Endothelial cell (in vitro differentiated cells): ENCODE results near the gene TMEM88. TPM values are rescaled to one million over a fixed set of nuclear protein-coding genes. Genes with fewer than 3 reads are reported as not detected.
A peak's percentile ranks its signal among the peaks of the same experiment; 100 is the strongest.

Experiments used
- DNase-seq: peaks from one replicate; pipeline ENCODE4 v3.0.0; 2021; ENCODE audit warnings: low spot score
- H3K27ac Mint-ChIP-seq: one replicate; pipeline ENCODE4 v1.8.0; 2021; ENCODE audit warnings: mixed read lengths, inconsistent platforms; ENCODE audit not compliant: unreplicated experiment
- H3K27me3 Mint-ChIP-seq: one replicate; pipeline ENCODE4 v1.8.0; 2021; ENCODE audit warnings: mild to moderate bottlenecking, moderate library complexity, mixed read lengths, inconsistent platforms; ENCODE audit not compliant: unreplicated experiment
- H3K36me3 Mint-ChIP-seq: one replicate; pipeline ENCODE4 v1.8.0; 2021; ENCODE audit warnings: mild to moderate bottlenecking, low read depth, mixed read lengths, inconsistent platforms; ENCODE audit not compliant: unreplicated experiment
- H3K4me1 Mint-ChIP-seq: one replicate; pipeline ENCODE4 v1.8.0; 2021; ENCODE audit warnings: mild to moderate bottlenecking, mixed read lengths, inconsistent platforms; ENCODE audit not compliant: unreplicated experiment
- H3K4me3 Mint-ChIP-seq: one replicate; pipeline ENCODE4 v1.8.0; 2021; ENCODE audit warnings: mild to moderate bottlenecking, mixed read lengths, inconsistent platforms; ENCODE audit not compliant: unreplicated experiment
- H3K9me3 Mint-ChIP-seq: one replicate; pipeline ENCODE4 v1.8.0; 2021; ENCODE audit warnings: mixed read lengths, inconsistent platforms; ENCODE audit not compliant: unreplicated experiment
- total RNA-seq: library from RNA; stranded (reverse); fragmentation: NEBNext Ultra II Directional; extraction: Animal tissue kit (Norgen Biotek cat#: 25700); gene quantifications from one replicate; pipeline ENCODE4 v1.2.1, GENCODE V29; 2021; ENCODE audit not compliant: unreplicated experiment
- TF ChIP-seq, protein P1 (sequence below): fragments of 200-600 bp; sonication (generic); IDR thresholded peaks from one replicate; pipeline ENCODE4 v1.5.0; 2021; ENCODE audit warnings: antibody characterized with exemption; ENCODE audit not compliant: unreplicated experiment

Gene TMEM88
- total RNA-seq, 1 donor from 2014 or later = 13.6 TPM

DNA sequence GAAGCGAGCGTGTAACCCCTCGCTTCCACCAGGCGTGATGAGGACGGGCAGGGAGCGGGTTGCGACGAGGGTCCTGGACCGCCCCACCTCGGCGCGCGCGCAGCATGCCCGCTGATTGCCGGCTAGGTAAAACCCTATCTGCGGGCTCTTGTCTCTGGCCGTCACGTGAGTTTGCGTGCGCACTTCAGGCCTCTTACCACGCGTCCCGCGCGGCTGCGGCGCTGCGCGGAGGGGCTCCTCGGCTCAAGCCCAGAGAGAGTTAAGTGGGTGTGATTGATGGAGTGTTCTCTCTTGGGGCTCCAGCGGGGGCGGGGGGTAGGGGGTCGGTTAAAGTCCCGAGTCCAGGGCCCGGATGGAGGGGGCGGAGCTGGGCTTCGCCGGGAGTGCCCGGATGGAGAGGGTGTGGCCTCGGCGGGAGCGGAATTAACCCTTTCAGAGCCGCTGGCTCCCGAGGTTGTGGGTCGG, 12.9 kb upstream of the TMEM88 start:
- Mint-ChIP-seq H3K4me1 (peaks cover 52% of the 10 kb centered on the region), H3K27me3 (peaks cover 31% of the 10 kb centered on the region), H3K36me3 (peaks cover 20% of the 10 kb centered on the region), H3K27ac (peak overlapping the region; percentile 99), H3K9me3 (no peaks in the 10 kb centered on the region), H3K4me3 (peak overlapping the region; percentile 99)
- DNase-seq = peak; percentile 92
- TF ChIP-seq, protein P1, sequence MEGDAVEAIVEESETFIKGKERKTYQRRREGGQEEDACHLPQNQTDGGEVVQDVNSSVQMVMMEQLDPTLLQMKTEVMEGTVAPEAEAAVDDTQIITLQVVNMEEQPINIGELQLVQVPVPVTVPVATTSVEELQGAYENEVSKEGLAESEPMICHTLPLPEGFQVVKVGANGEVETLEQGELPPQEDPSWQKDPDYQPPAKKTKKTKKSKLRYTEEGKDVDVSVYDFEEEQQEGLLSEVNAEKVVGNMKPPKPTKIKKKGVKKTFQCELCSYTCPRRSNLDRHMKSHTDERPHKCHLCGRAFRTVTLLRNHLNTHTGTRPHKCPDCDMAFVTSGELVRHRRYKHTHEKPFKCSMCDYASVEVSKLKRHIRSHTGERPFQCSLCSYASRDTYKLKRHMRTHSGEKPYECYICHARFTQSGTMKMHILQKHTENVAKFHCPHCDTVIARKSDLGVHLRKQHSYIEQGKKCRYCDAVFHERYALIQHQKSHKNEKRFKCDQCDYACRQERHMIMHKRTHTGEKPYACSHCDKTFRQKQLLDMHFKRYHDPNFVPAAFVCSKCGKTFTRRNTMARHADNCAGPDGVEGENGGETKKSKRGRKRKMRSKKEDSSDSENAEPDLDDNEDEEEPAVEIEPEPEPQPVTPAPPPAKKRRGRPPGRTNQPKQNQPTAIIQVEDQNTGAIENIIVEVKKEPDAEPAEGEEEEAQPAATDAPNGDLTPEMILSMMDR = no peak

DNA sequence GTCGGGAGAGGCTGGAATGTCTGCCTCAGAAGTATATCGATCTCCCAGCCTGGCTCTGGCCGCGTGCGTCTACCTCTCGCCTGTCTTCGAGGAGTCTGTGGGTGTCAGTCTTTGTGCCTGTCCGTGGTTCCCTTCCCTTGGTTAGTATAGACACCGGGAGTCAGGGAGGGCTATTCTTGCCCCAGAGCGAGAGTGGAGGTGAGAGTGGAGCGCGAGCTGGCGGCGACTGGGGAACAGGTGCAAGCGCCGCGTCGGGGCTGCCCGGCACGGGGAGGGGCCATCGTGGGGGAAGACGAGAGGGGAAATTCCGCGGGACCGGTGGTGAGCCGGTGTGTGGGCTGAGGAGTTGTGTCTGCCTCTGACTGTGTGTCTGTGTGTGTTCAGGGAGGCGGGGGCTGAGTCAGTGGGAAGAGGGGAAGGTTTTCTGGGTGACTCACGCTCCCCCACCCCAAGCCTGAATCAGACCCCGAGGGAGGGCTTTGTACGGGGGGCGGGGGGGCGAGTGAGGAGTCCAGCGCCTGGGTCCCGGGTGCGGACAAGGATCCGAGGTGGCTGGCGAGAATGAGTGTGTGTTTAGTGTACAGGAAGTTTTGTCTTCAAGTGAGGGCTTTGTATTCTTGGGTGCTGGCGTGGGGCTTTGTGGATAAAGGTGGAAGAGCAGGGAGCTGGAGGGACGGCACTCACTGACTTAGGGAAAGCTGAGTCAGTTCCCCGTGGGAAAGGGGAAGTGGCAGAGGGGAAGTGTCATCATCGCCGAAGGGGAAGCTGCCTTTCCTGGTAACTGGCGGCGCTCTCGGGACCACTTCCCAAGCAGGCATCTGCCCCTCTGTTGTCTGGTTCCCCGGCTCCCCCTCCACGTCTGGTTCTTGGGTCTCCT, 12.2 kb upstream of the TMEM88 start:
- DNase-seq = peak; percentile 58
- H3K4me1 Mint-ChIP-seq = peaks cover 45% of the 10 kb centered on the region
- peak overlapping the region; percentile 99 for H3K4me3 Mint-ChIP-seq
- peak overlapping the region; percentile 99 for H3K27ac Mint-ChIP-seq
- TF ChIP-seq, protein P1 = no peak
- peaks cover 25% of the 10 kb centered on the region for H3K27me3 Mint-ChIP-seq
- no peaks in the 10 kb centered on the region for H3K9me3 Mint-ChIP-seq
- H3K36me3 Mint-ChIP-seq = peaks cover 22% of the 10 kb centered on the region

DNA sequence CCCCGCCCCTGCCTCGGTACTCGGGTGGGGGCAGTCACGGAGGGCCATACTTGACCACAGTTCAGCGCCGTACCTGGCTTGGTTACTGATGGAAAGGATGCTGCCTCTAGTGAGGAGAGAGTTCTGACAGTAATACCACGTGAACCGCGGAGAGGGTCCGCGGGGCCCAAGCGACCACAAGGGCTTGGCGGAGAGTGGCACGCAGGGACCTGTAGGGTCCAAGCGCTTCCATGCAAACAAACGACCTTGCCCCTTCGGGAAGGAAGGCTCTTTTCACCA, 11.7 kb upstream of the TMEM88 start:
- DNase-seq = no peak
- Mint-ChIP-seq H3K27me3 (peaks cover 22% of the 10 kb centered on the region), H3K27ac (peak overlapping the region; percentile 99), H3K9me3 (no peaks in the 10 kb centered on the region), H3K4me1 (peaks cover 43% of the 10 kb centered on the region), H3K36me3 (peaks cover 23% of the 10 kb centered on the region), H3K4me3 (peak overlapping the region; percentile 99)
- TF ChIP-seq, protein P1 = no peak

GRCh38 chr17:7843536-7844291, 11.2 kb upstream of the TMEM88 start:
- H3K27me3 Mint-ChIP-seq = peaks cover 19% of the 10 kb centered on the region
- peaks cover 39% of the 10 kb centered on the region for H3K4me1 Mint-ChIP-seq
- H3K27ac Mint-ChIP-seq = peak overlapping the region; percentile 99
- no peaks in the 10 kb centered on the region for H3K9me3 Mint-ChIP-seq
- TF ChIP-seq, protein P1 = no peak
- peak overlapping the region; percentile 99 for H3K4me3 Mint-ChIP-seq
- peaks cover 26% of the 10 kb centered on the region for H3K36me3 Mint-ChIP-seq
- peak; percentile 83 for DNase-seq
